Suprapubic skin (tissue), 4 donors: ENCODE data around the gene MBP. TPM values are rescaled to one million over a fixed set of nuclear protein-coding genes. Genes with fewer than 3 reads are reported as not detected.

Source experiments
- DNase-seq, 2 donors: peaks; one replicate each; pipeline ENCODE4 v3.0.0-alpha.2; 2019; ENCODE audit warnings: low spot score in 2 of 2
- H3K27ac ChIP-seq: fragments of 200-600 bp; sonication (generic); one replicate; pipeline ENCODE4 v1.5.1; 2019
- H3K27me3 ChIP-seq: fragments of 200-600 bp; sonication (generic); one replicate; pipeline ENCODE4 v1.5.1; 2019
- H3K36me3 ChIP-seq: fragments of 200-600 bp; sonication (generic); one replicate; pipeline ENCODE4 v1.5.1; 2019
- H3K4me1 ChIP-seq: fragments of 200-600 bp; sonication (generic); one replicate; pipeline ENCODE4 v1.5.1; 2019
- H3K4me3 ChIP-seq: fragments of 200-600 bp; sonication (generic); one replicate; pipeline ENCODE4 v1.5.1; 2019; ENCODE audit warnings: mild to moderate bottlenecking
- H3K9me3 ChIP-seq: fragments of 200-600 bp; sonication (generic); one replicate; pipeline ENCODE4 v1.5.1; 2019
- EP300 ChIP-seq: sonication (generic); formaldehyde crosslinking; IDR thresholded peaks from one replicate; pipeline ENCODE4 v1.6.1; 2017; ENCODE audit warnings: antibody characterized with exemption
- POLR2A ChIP-seq, 2 donors: fragments of 450-650 bp; IDR thresholded peaks; one replicate each; pipeline ENCODE4 v1.6.1; 2017; ENCODE audit warnings: antibody characterized with exemption in 2 of 2, mild to moderate bottlenecking in 2 of 2, moderate library complexity in 2 of 2
- POLR2AphosphoS5 ChIP-seq, 3 donors: sonication (generic); formaldehyde crosslinking; IDR thresholded peaks; one replicate each; pipeline ENCODE4 v1.6.1; 2017; ENCODE audit warnings: antibody characterized with exemption in 3 of 3
- WGBS: methylation state at CpG from one replicate; pipeline ENCODE4 v1.1.5; 2018; 5-methylcytosine and 5-hydroxymethylcytosine counted together
- total RNA-seq, 4 donors: library from RNA; depleted of rRNA; stranded (reverse); fragments of >200 nt; gene quantifications; one replicate each; pipeline ENCODE4 v1.1.0, GENCODE V29; 2016
- TF ChIP-seq, protein P1 (sequence below), 2 donors: fragments of 200-600 bp in 1 of 2; fragments of 450-650 bp in 1 of 2; sonication (generic) in 1 of 2; IDR thresholded peaks; one replicate each; pipeline ENCODE4 v1.5.1; 2016 to 2019; ENCODE audit warnings: antibody characterized with exemption in 2 of 2, mild to moderate bottlenecking in 1 of 2, moderate library complexity in 1 of 2

Gene MBP
- total RNA-seq, 4 donors from 2014 or later = 37.0 to 100 (median 69.3) TPM

DNA sequence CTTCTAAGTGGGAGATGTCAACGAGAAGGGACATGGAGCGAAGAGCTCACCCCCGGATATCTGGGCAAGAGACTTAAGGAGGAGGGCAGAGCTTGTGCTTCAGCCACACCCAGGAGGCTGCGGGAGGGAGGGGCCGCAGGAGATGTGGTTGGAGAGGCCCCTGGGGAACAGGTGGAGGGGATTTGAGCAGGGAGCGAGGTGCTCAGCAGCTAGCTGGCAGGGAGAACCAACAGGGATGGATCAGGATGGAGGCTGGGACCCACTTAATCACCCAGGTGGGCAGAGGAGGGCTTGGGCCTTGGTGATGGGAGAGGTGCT, 78.3 kb downstream of the MBP start:
- no peaks in the 10 kb centered on the region for H3K36me3 ChIP-seq
- peak overlapping the region; percentile 70 for H3K27ac ChIP-seq
- peaks cover 55% of the 10 kb centered on the region for H3K4me1 ChIP-seq
- TF ChIP-seq POLR2A (IDR thresholded peaks at IDR 0.05) (no peak), POLR2AphosphoS5 (IDR thresholded peaks at IDR 0.05) (no peak), EP300 (no peak)
- TF ChIP-seq, protein P1, sequence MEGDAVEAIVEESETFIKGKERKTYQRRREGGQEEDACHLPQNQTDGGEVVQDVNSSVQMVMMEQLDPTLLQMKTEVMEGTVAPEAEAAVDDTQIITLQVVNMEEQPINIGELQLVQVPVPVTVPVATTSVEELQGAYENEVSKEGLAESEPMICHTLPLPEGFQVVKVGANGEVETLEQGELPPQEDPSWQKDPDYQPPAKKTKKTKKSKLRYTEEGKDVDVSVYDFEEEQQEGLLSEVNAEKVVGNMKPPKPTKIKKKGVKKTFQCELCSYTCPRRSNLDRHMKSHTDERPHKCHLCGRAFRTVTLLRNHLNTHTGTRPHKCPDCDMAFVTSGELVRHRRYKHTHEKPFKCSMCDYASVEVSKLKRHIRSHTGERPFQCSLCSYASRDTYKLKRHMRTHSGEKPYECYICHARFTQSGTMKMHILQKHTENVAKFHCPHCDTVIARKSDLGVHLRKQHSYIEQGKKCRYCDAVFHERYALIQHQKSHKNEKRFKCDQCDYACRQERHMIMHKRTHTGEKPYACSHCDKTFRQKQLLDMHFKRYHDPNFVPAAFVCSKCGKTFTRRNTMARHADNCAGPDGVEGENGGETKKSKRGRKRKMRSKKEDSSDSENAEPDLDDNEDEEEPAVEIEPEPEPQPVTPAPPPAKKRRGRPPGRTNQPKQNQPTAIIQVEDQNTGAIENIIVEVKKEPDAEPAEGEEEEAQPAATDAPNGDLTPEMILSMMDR (IDR thresholded peaks at IDR 0.05) = no peak
- 83% methylated on average over 6 of the region's 6 CpGs for WGBS
- no peaks in the 10 kb centered on the region for H3K27me3 ChIP-seq
- no peak overlapping the region for H3K4me3 ChIP-seq
- no peaks in the 10 kb centered on the region for H3K9me3 ChIP-seq
- no peak for DNase-seq

DNA sequence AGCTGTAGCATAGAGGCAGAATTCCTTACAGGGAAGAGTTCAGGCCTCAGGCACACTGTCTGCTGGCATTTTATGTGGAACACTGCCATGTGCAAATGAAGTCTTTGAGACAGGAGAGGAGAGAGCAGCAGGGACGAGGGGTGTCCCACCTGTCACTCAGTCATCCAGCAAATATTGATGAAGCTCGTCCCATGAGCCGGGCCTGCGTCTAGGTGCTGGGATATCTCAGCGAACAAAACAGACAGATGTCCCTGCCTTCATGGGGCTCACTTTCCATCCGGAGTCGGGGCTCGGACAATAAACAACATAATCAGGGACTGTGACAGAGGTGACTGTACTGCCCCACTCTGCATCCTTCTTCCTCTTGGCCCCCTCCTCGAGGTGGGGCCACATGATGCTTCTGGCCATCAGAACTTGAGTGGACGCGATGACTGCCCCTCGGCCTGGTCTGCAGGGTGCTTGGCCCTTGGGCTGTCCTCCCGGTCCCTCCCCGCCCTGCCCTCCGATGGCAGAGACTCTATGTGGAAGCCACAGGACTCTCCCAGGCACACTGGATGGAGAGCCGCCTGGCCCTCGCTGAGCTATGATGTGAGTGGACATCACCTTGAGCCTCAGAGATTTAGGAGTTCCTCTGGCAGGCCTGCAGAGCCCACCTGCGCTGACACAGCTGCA, 78.8 kb downstream of the MBP start:
- Histone ChIP-seq H3K36me3 (no peaks in the 10 kb centered on the region), H3K4me3 (no peak overlapping the region), H3K27me3 (no peaks in the 10 kb centered on the region), H3K27ac (peak overlapping the region; percentile 70), H3K4me1 (peaks cover 55% of the 10 kb centered on the region), H3K9me3 (no peaks in the 10 kb centered on the region)
- WGBS = 90% methylated on average over 9 of the region's 18 CpGs
- DNase-seq = peak in 1 of 2 donors; percentile 61
- TF ChIP-seq, protein P1 (IDR thresholded peaks at IDR 0.05) = no peak
- no peak for TF ChIP-seq EP300
- TF ChIP-seq POLR2A (IDR thresholded peaks at IDR 0.05) = no peak
- no peak for TF ChIP-seq POLR2AphosphoS5 (IDR thresholded peaks at IDR 0.05)

DNA sequence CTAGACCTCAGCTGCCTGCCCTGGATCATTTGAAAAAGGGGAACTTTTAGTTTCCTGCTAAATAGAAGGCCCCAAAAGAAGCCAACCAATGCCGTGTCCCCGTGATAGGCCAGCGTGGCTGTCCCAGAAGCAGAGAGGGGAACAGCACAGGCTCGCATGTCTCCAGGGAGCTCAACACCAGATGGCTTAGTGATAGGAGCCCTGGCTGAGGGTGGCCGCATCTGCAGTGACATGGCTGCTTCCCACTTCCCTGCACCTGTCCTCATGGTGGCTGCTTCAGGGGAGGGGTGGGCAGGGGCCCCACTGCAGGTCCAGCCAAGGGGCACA, 79.6 kb downstream of the MBP start:
- no peaks in the 10 kb centered on the region for H3K9me3 ChIP-seq
- no peak for DNase-seq
- H3K27me3 ChIP-seq = no peaks in the 10 kb centered on the region
- TF ChIP-seq POLR2A (IDR thresholded peaks at IDR 0.05) (no peak), POLR2AphosphoS5 (IDR thresholded peaks at IDR 0.05) (no peak), EP300 (no peak)
- TF ChIP-seq, protein P1 (IDR thresholded peaks at IDR 0.05) = no peak
- H3K4me3 ChIP-seq = no peak overlapping the region
- H3K36me3 ChIP-seq = no peaks in the 10 kb centered on the region
- H3K27ac ChIP-seq = peak overlapping the region; percentile 44
- 86% methylated on average over 5 of the region's 5 CpGs for WGBS
- peaks cover 48% of the 10 kb centered on the region for H3K4me1 ChIP-seq

DNA sequence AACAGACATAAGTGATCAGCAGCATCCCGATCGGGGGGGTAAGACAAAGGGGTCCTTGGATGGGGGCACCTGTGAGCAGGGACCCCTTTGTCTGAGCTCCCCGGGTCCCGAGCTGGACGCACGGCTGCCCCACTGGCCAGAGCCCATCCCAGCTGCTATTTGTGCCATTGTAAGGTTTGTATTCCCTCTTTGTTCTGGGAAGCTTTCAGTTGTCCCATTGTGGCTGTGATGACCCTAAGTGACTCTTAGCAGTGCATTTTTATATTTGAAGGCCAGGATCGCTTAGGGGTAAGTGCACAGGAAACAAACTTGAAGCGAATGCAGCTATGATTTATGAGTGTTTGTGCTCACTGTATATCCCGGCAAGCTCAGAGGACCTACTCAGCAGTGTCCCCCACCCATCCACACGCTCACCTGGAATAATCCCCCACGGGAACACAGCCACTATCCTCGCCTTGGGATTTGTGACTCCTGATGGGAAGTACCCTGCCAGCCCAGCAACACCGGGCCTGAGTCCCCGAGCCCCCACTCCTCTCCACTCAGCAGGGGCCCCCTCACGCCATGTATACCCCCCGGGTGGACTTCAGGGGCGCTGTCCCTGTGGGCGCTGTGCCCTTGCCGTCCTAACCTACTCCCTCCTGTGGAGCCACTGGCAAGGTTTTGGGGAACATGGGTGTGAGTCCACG, 80.1 kb downstream of the MBP start:
- no peaks in the 10 kb centered on the region for H3K9me3 ChIP-seq
- DNase-seq = no peak
- H3K27ac ChIP-seq = peak overlapping the region; percentile 44
- no peak for TF ChIP-seq POLR2AphosphoS5 (IDR thresholded peaks at IDR 0.05)
- TF ChIP-seq EP300 = no peak
- TF ChIP-seq, protein P1 (IDR thresholded peaks at IDR 0.05) = no peak
- TF ChIP-seq POLR2A (IDR thresholded peaks at IDR 0.05) = no peak
- peaks cover 48% of the 10 kb centered on the region for H3K4me1 ChIP-seq
- WGBS = 71% methylated on average over 16 of the region's 20 CpGs
- H3K4me3 ChIP-seq = no peak overlapping the region
- peaks cover under 1% of the 10 kb centered on the region for H3K36me3 ChIP-seq
- H3K27me3 ChIP-seq = no peaks in the 10 kb centered on the region

DNA sequence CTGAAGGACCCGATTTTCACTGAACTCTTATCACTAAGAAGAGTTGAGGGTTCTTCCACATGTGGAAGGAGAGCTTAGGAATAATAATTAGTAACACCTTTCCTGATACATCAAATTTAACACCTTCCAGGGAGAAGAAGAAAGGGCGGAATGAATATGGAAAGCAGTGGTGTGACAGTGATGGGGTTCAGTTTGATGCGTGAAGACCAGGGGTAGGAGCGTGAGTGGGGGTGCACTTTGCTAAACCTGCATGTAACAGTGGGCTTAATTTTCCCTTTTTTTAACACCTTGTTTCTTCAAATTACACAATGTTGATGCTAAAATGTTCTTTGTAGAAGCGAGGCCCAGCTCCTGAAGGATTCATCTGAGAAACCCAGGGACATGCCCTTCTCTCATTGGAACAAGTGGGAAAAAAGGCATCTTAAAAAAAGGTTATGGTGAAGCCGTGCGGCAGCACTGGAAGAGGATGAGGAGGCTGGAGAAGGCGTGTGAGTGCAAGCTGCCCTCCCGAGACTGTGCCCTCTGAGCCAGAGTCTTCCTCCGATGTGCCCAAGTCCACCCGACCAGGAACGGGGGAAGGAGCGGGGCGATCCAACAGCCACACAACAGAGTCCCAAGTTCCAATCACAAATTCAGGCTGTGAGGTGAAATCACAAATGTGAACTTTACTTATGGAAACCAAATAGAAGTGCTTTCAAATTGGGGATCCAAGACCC, 80.8 kb downstream of the MBP start:
- Histone ChIP-seq H3K4me1 (peaks cover 46% of the 10 kb centered on the region), H3K27ac (peak overlapping the region; percentile 44), H3K27me3 (no peaks in the 10 kb centered on the region), H3K9me3 (no peaks in the 10 kb centered on the region), H3K4me3 (no peak overlapping the region), H3K36me3 (peaks cover 7% of the 10 kb centered on the region)
- 91% methylated on average over 14 of the region's 14 CpGs for WGBS
- TF ChIP-seq POLR2A (IDR thresholded peaks at IDR 0.05) (no peak), EP300 (no peak), POLR2AphosphoS5 (IDR thresholded peaks at IDR 0.05) (no peak)
- TF ChIP-seq, protein P1 (IDR thresholded peaks at IDR 0.05) = no peak
- DNase-seq = no peak
